NCI-H1436 treated with DMSO at 0.1 percent for 48 hours (cell line): ENCODE results near the gene ZBED6.
"Not testable (repeated sequence)": the region's sequence is repeated elsewhere in the genome, so short reads cannot be mapped to it uniquely, and the experiment has no call there.

Experiments
- DNase-seq: peaks from one replicate; lab custom pipeline; 2025; lab: John Stamatoyannopoulos, UW

Gene ZBED6

DNA sequence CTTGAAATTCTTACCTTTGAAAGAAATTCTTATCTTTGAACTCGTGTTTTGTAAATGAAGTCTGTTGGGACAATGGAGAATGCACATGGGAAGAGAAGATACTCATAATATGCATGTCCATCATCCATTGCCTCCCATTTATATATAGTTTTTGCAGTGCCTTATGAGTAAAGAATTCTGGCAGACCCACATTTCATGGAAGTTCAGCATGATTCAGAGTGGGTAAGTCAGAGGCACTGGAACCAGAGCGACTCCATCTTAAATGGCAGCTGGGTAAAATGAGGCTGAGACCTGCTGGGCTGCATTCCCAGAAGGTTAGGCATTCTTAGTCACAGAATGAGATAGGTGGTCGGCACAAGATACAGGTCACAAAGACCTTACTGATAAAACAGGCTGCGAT is 16.6 kb upstream of the ZBED6 start:
- DNase-seq, result no peak

- DNase-seq, result no peak
Observed at GRCh38 chr1:203781962-203782361, 13.5 kb upstream of the ZBED6 start.

DNA sequence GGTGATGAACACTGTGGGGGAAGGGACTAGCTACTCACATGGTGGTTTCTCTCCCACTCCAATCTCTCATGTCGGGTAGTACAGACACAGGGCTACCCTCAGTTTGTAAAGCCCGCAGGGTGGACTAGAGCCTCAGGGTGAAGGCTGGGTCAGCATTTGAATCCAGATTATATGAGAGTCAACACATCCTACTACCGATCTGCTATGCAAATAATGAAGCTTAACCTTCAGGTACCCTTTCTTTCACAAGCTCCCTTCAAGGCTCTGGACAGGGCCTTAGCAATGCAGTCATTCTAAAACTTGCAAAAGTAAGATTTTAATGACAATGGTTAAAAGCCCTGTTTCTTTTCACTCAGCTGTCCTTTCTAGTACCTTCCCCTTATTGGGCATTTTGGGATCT is 5.5 kb upstream of the ZBED6 start:
- DNase-seq, result no peak

DNA sequence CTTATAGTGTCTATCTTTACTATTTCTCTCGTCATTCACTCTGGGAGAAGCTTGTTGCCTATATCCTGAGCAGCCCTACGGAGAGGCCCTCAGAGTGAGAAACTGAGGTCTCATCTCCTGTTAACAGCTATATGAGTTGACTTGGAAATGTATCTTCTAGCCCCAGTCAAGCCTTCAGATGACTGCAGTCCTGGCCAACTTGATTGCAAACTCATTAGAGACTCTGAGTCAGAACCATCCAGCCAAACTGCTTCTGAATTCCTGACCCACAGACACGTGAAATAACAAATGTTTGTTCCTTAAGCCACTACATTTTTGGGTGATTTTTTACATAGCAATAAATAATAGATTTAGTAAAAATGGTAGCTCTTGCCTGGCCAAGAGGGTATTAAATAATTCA is 3.9 kb upstream of the ZBED6 start:
- no peak for DNase-seq

GRCh38 chr1:203792486-203792885 is 2.9 kb upstream of the ZBED6 start:
- no peak for DNase-seq

GRCh38 chr1:203793561-203793960 is 1.9 kb upstream of the ZBED6 start:
- DNase-seq, result not testable (repeated sequence)

DNA sequence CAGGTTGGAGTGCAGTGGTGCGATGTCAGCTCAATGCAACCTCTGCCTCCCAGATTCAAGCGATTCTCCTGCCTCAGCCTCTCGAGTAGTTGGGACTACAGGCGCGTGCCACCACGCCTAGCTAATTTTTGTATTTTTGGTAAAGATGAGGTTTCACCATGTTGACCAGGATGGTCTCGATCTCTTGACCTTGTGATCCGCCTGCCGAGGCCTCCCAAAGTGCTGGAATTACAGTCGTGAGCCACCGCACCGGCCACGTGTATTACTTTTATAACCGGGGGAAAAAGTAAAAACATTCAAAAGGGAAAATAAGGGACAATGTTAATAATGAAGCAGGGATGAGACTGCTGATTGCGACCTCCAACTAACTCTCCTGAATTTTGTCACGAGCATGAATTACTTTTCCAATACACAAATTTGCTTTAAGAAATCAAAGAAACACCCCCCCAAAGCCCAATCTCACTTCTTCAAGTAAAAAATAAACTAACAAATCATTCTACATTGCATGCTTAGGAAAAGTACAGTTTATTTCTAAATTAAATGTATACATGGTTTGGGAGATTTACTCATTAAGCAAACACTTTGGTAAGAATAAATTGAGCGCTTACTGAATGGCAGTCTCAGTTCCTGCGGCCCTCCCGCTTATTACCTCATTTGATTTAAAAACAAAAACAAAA is 521 bp upstream of the ZBED6 start:
- DNase-seq, result no peak

- DNase-seq, result no peak
Observed at GRCh38 chr1:203796236-203796605, 798 bp downstream of the ZBED6 start.

DNA sequence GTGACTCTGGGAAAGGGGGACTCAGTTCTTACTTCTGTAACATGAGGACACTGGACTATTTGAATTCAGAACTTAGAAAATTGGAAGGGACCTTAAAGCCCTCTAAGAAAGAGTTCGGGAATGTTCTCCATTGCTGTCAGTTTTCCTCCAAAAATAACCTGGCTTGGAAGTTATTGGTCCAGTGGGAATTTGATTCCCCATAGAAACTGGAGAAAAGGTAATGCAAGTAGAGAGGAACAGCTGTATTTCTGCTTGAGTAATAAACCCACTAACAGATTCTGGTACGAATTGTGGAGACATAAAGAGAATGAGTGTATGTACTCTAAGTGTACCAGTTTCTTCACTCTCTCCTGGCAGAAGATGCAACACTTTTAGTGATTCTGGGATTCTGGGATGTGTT is 1.8 kb downstream of the ZBED6 start:
- no peak for DNase-seq

DNA sequence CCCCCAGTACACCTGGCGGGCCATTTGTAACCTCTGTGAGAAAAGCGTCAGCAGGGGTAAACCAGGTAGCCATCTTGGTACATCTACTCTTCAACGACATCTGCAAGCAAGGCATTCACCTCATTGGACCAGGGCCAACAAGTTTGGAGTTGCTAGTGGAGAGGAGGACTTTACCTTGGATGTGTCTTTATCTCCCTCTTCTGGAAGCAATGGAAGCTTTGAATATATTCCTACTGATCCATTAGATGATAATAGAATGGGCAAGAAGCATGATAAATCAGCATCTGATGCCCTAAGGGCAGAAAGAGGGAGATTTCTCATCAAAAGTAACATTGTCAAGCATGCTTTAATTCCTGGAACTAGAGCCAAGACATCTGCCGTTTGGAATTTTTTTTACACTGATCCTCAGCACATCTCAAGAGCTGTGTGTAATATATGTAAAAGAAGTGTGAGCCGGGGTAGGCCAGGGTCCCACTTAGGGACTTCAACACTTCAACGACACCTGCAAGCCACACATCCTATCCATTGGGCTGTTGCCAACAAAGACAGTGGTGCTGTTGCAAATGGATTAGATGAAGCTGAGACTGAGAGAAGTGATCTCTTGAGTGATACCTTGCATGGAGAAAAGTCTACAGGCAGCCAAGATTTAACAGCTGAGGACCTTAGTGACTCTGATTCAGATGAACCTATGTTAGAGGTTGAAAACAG is 2.7 kb downstream of the ZBED6 start:
- no peak for DNase-seq

- no peak for DNase-seq
Observed at GRCh38 chr1:203799157-203799556, 3.7 kb downstream of the ZBED6 start.

GRCh38 chr1:203799971-203800370 is 4.5 kb downstream of the ZBED6 start:
- no peak for DNase-seq

- DNase-seq, result no peak
Observed at GRCh38 chr1:203805689-203806088, 10.3 kb downstream of the ZBED6 start.

- DNase-seq, result no peak
Observed at GRCh38 chr1:203807196-203807595, 11.8 kb downstream of the ZBED6 start.

GRCh38 chr1:203813581-203814341 is 18.3 kb downstream of the ZBED6 start:
- DNase-seq, result no peak

DNA sequence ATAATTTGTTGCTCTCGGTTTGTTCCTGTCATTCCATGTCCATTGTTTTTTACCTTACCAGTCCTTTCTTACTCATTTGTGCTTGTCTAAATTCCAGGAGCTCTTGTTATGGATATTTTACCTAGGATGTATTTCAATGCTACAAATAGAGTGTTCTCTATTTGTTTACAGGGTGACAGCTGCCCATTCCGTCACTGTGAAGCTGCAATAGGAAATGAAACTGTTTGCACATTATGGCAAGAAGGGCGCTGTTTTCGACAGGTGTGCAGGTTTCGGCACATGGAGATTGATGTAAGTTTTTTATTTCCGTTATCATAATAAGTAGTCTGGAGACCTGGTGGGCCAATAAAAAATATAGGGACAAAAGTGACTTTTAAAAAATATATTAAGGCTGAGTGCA is 23.0 kb downstream of the ZBED6 start:
- no peak for DNase-seq

DNA sequence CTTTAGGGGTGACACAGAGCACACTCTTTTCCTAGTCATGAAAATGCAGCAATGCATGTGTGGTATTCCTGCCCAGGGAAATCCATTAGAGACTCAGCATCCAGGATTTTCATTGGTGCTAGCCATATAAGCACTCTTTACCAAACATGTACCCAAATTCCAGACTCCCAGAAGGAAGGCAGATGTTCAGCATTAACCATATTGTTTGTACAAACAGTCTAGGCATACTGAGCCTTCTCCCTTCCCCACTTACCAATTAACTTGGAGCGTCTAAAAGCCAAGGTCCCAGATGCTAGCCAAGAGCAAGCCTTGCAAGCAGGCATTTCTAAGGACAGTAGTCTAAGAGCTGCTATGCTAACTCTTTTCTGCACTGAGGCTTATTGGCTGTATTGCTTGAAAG is 27.9 kb downstream of the ZBED6 start:
- DNase-seq, result no peak

DNA sequence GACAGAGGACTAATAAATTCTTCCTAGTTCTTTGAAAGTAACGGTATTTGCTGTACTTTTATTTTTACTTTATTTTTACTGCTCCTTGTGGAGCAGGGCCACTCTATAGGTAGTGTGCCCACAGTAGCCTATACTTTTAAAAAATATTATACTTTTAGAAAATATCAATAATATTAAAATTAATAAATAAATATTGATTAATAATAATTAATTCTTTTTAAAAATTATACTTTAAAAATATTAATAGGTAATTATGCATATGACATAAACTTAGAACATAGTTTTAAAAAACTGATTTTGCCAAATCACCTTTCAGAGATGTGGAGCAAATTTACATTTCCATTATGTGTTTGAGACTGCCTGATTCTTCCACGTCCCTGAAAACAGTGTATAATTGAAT is 30.8 kb downstream of the ZBED6 start:
- DNase-seq, result no peak

DNA sequence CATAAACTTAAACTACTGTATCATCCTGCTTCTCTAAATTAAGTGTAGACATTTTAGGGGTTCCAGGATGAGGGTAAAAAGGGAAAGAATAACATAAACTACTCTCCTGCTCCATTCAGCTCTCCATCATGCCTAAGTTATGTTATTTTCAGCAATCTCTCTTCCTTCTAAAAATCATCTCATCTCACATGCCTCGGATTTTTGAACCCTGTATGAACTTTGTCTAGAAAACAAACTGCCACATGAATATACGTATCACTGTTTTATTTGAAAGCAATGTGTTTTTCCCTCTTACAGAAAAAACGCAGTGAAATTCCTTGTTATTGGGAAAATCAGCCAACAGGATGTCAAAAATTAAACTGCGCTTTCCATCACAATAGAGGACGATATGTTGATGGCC is 32.6 kb downstream of the ZBED6 start:
- DNase-seq, result no peak

DNA sequence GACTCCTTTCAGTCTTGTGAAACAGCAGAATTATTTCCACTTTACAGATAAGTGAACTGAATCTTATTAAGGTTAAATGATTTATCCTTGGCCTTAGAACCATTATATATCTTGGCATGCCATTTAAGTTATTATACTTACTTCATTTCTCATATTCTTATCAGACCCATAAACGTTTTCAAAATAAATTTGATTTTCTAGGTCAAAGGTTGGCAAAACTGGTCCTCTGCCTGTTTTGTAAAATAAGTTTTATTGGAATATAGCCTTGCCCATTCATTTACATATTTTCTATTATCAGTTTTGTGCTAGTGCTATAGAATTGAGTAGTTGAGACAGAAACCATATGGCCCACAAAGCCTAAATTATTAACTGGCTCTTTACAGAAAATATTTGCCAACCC is 33.1 kb downstream of the ZBED6 start:
- no peak for DNase-seq

DNA sequence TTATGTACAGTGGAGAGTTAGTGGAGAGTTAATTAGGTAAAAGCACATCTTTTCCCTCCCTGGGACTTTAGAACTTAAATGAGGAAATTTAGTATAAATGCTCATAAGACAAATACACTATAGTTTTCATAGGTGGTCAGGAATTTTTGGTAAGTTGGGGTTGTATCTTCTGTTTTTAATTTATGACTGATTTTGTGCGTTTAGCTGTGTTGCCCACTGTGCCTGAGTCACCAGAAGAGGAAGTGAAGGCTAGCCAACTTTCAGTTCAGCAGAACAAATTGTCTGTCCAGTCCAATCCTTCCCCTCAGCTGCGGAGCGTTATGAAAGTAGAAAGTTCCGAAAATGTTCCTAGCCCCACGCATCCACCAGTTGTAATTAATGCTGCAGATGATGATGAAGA is 33.8 kb downstream of the ZBED6 start:
- not testable (repeated sequence) for DNase-seq

DNA sequence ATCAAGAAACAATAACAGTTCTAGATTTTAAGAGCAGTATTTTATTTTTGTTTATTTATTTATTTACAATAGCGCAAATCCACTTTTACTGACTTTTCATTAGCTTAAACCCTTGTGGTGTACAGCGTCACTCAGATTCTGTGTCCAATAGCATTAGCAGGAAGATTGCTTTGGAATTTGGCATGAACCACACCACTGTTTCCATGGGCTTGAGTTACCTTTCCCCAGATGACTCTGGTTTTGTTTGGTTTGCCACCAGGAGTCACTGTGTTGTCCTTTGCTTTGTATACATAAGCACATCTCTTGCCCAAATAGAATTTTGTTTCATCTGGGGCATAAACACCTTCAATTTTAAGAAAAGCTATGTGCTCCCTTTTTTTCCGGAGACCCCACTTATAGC is 40.1 kb downstream of the ZBED6 start:
- DNase-seq, result no peak

GRCh38 chr1:203839081-203839480 is 43.7 kb downstream of the ZBED6 start:
- no peak for DNase-seq
